H54 (cell line): ENCODE data around the gene NTM.

ENCODE experiments used
- DNase-seq: peaks from one replicate; pipeline ENCODE4 v3.0.0; 2011; ENCODE audit warnings: low spot score, mixed read lengths; ENCODE audit not compliant: insufficient read length
- FAIRE-seq: peaks from 3 replicates; lab custom pipeline; 2011; peaks lifted over from hg19 to GRCh38; lab: Jason Lieb, UNC
- POLR2A ChIP-seq: IDR thresholded peaks from 2 replicates; pipeline ENCODE4 v1.6.1; 2011; ENCODE audit warnings: low read depth, mild to moderate bottlenecking, low read length

The NTM gene

DNA sequence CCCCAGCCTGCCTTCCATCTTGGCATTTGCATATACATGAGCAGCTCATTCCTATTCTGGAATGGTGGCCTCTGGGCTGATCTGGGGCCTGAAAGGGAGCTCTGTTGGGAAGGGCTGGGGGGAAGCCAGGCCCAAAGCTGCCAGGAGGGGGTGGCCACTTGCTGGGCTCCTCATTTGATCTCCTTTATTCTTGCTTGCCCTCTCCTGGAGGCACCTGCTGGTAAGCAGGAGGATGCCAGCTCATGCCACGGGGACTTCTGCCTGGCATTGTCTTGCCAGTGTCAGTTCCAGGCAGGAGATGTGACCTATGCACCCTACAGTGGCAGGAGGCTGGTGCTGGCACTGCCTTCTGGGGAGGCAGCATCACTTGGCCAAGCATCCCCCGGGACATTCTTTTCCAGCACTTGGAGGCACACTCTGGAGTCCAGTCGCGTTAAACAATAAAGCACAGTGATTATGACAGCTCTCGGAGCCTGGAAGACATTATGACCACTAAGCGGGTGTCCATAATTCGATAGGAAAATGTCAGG, 128.3 kb downstream of the NTM start:
- FAIRE-seq = no peak
- no peak for TF ChIP-seq POLR2A
- no peak for DNase-seq

- no peak for TF ChIP-seq POLR2A
- no peak for FAIRE-seq
- no peak for DNase-seq
These were observed 128.8 kb downstream of the NTM start for GRCh38 chr11:131499199-131499598.

DNA sequence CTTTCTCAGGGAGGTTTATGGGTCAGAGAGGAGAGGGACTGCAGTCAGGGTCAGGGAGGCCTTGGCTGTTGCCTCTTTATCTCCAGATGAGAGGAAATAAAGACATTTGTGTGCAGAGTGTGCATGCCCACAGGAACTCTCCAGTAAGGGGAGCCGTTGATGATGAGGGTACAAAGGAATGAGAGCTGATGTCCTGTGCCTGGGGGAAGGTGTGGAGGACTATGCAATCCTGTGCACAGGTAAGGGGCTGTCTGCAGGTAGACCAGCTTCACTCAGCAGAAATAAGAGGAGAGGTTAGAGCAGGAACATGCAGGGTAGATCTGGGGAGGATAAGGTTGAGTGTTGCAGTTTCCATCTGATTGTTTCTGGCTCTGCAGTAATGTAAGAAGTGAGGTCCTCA, 132.6 kb downstream of the NTM start:
- TF ChIP-seq POLR2A = no peak
- no peak for DNase-seq
- FAIRE-seq = no peak

GRCh38 chr11:131504199-131504949, 134.0 kb downstream of the NTM start:
- FAIRE-seq (no peak), DNase-seq (no peak)
- TF ChIP-seq POLR2A = no peak

GRCh38 chr11:131506348-131506747, 135.9 kb downstream of the NTM start:
- FAIRE-seq (no peak), DNase-seq (no peak)
- TF ChIP-seq POLR2A = no peak

DNA sequence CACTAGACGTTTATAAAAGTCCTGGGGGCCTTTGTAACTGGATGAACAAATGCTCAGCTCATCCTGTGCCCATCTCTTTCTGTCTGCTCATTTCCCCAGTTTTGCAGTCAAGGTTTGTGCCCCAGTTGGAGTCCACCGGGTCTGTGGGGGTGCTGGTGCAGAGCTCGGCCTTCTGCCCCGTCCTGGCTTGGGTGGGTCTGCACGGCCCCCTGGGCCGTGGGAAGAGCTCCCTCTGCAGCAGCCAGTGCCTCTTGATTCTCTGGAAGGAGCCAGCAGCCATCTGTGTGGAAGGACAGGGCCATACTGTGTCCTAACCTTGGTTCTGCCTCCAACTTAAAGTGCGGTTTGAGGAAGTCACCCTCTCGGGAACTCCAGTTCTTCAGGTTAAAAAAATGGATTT, 140.2 kb downstream of the NTM start:
- no peak for DNase-seq
- no peak for TF ChIP-seq POLR2A
- FAIRE-seq = no peak

GRCh38 chr11:131511794-131512193, 141.4 kb downstream of the NTM start:
- DNase-seq (no peak), FAIRE-seq (no peak)
- TF ChIP-seq POLR2A = no peak

GRCh38 chr11:131512228-131512627, 141.8 kb downstream of the NTM start:
- no peak for FAIRE-seq
- TF ChIP-seq POLR2A = no peak
- DNase-seq = no peak

DNA sequence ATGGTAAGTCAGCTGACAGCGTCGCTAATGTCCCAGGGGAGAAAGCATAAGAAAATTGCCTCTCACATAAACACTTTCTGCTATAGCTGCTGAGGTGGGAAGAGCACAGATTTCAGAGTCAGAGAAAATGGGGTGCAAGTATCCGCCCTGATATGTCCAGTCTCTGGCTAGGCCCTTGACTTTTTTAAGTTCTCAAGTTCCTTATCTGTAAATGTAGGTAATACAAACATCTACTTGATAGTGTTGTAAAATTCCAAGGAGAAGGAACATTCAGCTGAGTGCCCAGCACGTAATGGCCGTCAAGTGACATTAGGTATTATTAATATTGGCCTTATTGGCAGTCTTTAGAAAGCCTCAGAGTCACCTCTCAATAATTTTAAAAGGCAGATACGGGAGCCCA, 143.6 kb downstream of the NTM start:
- TF ChIP-seq POLR2A = no peak
- no peak for DNase-seq
- no peak for FAIRE-seq

DNA sequence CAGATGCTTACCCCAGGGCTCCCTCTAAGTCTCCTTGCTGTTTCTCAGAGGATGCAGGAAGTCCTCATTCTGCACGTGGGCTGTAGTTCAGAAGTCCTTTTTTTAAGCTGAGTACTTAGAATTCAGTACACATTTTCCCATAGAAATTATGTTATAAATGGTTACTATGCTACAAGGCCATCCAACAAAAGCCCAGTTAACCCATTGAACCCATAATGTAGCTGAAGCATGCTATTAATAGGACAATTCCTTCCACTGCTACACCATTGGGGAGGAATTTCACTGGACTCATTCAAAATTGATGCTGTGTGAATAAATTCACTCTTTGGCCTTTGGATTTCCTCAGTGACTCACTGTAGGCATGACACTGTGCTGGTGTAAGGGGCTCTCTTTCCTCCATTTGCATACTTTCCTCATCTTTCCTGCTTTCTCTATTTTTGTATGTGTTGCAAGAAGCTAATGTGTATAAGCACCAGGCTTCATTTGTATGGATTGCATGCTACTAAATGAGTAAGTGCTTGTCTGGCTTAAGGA, 148.0 kb downstream of the NTM start:
- no peak for TF ChIP-seq POLR2A
- DNase-seq (no peak), FAIRE-seq (no peak)

DNA sequence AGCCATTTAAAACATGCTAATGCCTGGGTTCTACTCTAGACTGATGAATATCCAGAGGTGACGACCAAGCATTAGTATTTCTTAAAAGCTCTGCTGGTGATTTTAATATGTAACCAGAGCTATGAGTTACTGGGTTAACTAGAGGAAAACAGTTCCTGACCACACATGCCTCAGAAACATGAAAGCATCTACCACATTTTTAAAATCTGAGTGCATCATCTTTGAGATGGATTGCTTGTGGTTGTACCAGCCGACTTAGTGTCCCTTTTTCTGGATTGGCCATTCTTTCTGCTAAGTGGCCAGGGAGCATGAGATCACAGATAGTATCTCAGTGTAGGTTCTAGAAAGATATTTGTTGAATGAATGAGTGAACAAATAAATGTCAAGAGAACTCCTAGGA, 152.4 kb downstream of the NTM start:
- FAIRE-seq (no peak), DNase-seq (no peak)
- no peak for TF ChIP-seq POLR2A

DNA sequence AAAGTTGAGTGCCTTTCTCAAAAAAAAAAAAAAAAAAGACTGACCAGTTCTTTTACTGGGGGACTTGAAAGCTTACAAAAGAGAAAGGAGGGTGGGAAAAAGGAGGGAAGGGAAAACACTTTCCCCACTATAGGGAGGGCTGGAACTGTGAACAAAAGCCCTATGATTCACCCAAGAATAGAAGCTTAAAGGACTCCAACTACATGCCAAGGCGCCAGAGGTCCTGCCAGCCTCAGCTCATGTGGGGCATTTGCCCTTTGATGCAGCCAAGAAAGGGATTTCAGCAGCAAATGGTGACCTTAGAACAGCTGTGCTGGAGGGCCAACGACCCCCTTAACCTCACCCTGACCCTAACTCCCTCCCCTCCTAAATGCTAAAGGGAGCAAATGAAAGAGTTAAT, 160.0 kb downstream of the NTM start:
- FAIRE-seq (no peak), DNase-seq (no peak)
- TF ChIP-seq POLR2A = no peak

GRCh38 chr11:131533149-131533548, 162.7 kb downstream of the NTM start:
- FAIRE-seq (no peak), DNase-seq (no peak)
- TF ChIP-seq POLR2A = no peak

- TF ChIP-seq POLR2A = no peak
- no peak for FAIRE-seq
- DNase-seq = no peak
These were observed 163.6 kb downstream of the NTM start for GRCh38 chr11:131533998-131534397.

- TF ChIP-seq POLR2A = no peak
- FAIRE-seq = no peak
These were observed 164.2 kb downstream of the NTM start for GRCh38 chr11:131534611-131535010.

GRCh38 chr11:131536159-131536558, 165.7 kb downstream of the NTM start:
- FAIRE-seq (no peak), DNase-seq (no peak)
- no peak for TF ChIP-seq POLR2A

More at GRCh38 chr11:131534611-131535010, 164.2 kb downstream of the NTM start:
- no peak for DNase-seq
